Measurements from ENCODE around the gene JADE3. TPM values are rescaled to one million over a fixed set of nuclear protein-coding genes. Genes with fewer than 3 reads are reported as not detected.

The JADE3 gene
- total RNA-seq, 1 experiment from 2014 or later: 48.5 TPM

DNA sequence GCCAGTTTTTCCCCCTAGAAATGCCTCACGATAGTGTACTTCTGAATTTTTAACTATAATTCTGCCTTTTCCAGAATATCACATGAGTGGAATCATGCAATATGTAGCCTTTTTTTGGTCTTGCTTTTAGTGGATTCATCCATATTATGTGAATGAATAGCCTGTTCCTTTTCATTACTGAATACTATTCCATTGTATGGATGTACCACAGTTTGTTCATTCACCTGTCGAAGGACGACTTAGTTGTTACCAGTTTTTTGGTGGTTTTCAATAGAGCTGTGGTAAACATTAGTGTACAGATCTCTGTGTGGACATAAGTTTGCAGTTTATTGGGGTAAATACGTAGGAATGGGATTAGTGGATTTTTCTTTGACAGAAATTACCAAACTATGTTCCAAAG is 8.0 kb downstream of the JADE3 start:
- no peak for TF ChIP-seq EZH2 (IDR thresholded peaks at IDR 0.05; ENCODE audit: borderline replicate concordance, low read depth, low read length, poor library complexity, severe bottlenecking)
- TF ChIP-seq, protein P1, sequence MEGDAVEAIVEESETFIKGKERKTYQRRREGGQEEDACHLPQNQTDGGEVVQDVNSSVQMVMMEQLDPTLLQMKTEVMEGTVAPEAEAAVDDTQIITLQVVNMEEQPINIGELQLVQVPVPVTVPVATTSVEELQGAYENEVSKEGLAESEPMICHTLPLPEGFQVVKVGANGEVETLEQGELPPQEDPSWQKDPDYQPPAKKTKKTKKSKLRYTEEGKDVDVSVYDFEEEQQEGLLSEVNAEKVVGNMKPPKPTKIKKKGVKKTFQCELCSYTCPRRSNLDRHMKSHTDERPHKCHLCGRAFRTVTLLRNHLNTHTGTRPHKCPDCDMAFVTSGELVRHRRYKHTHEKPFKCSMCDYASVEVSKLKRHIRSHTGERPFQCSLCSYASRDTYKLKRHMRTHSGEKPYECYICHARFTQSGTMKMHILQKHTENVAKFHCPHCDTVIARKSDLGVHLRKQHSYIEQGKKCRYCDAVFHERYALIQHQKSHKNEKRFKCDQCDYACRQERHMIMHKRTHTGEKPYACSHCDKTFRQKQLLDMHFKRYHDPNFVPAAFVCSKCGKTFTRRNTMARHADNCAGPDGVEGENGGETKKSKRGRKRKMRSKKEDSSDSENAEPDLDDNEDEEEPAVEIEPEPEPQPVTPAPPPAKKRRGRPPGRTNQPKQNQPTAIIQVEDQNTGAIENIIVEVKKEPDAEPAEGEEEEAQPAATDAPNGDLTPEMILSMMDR (conservative IDR thresholded peaks at IDR 0.05; ENCODE audit: low read depth, low read length): no peak
- H3K27ac ChIP-seq (ENCODE audit: low read depth, low read length, poor library complexity, severe bottlenecking): no peak overlapping the region
- H3K4me1 ChIP-seq (ENCODE audit: insufficient read depth, low read length, poor library complexity, severe bottlenecking): no peaks in the 10 kb centered on the region
- H3K36me3 ChIP-seq (ENCODE audit: insufficient read depth, low read length, poor library complexity, severe bottlenecking): no peaks in the 10 kb centered on the region
- no TSS peak for BruUV-seq (replicated peaks)
- ChIA-PET POLR2A (ENCODE audit: low non-redundant PET) (no interaction called here), CTCF (no interaction called here)
- no peak overlapping the region for H3K4me3 ChIP-seq (ENCODE audit: low read depth, low read length, poor library complexity, severe bottlenecking)
- DNase-seq (ENCODE audit: low spot score): no peak
- intact Hi-C loops (cut with micrococcal nuclease; ENCODE audit: unreplicated experiment): no loop called here
- peaks cover 7% of the 10 kb centered on the region for H3K9me3 ChIP-seq (ENCODE audit: low read depth, low read length, poor library complexity, severe bottlenecking)
- no peaks in the 10 kb centered on the region for H3K27me3 ChIP-seq (replicated peaks; ENCODE audit: insufficient read depth, low read depth, low read length, poor library complexity)

GRCh38 chrX:46922611-46923010 is 10.4 kb downstream of the JADE3 start:
- intact Hi-C loops (cut with micrococcal nuclease; ENCODE audit: unreplicated experiment): no loop called here
- Histone ChIP-seq H3K4me1 (ENCODE audit: insufficient read depth, low read length, poor library complexity, severe bottlenecking) (no peaks in the 10 kb centered on the region), H3K4me3 (ENCODE audit: low read depth, low read length, poor library complexity, severe bottlenecking) (no peak overlapping the region), H3K27me3 (replicated peaks; ENCODE audit: insufficient read depth, low read depth, low read length, poor library complexity) (no peaks in the 10 kb centered on the region), H3K36me3 (ENCODE audit: insufficient read depth, low read length, poor library complexity, severe bottlenecking) (no peaks in the 10 kb centered on the region), H3K27ac (ENCODE audit: low read depth, low read length, poor library complexity, severe bottlenecking) (no peak overlapping the region), H3K9me3 (ENCODE audit: low read depth, low read length, poor library complexity, severe bottlenecking) (peaks cover 7% of the 10 kb centered on the region)
- ChIA-PET CTCF (no interaction called here), POLR2A (ENCODE audit: low non-redundant PET) (no interaction called here)
- DNase-seq (ENCODE audit: low spot score): no peak
- TF ChIP-seq, protein P1 (conservative IDR thresholded peaks at IDR 0.05; ENCODE audit: low read depth, low read length): no peak
- no peak for TF ChIP-seq EZH2 (IDR thresholded peaks at IDR 0.05; ENCODE audit: borderline replicate concordance, low read depth, low read length, poor library complexity, severe bottlenecking)
- BruUV-seq (replicated peaks): no TSS peak

DNA sequence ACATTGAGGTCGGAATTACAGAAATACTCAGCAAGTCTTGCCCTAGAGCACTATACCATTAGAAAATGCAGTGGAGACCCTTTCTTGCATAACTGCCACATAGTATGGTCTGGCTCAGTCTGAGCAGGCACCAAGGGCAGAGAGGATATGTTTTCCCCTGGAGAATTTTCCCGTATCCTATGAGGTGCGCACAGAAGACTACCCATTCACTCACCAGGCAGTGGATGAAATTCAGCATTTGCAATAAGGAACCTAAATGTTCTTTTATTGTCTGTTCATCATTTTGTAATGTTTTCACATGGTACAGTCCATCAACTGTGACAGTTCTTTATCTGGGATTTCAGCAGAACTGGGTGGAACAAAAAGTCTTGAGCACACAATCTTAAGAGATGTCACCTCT is 15.5 kb downstream of the JADE3 start:
- intact Hi-C loops (cut with micrococcal nuclease; ENCODE audit: unreplicated experiment): no loop called here
- Histone ChIP-seq H3K36me3 (ENCODE audit: insufficient read depth, low read length, poor library complexity, severe bottlenecking) (no peaks in the 10 kb centered on the region), H3K27ac (ENCODE audit: low read depth, low read length, poor library complexity, severe bottlenecking) (no peak overlapping the region), H3K4me1 (ENCODE audit: insufficient read depth, low read length, poor library complexity, severe bottlenecking) (peaks cover 7% of the 10 kb centered on the region), H3K4me3 (ENCODE audit: low read depth, low read length, poor library complexity, severe bottlenecking) (no peak overlapping the region), H3K27me3 (replicated peaks; ENCODE audit: insufficient read depth, low read depth, low read length, poor library complexity) (no peaks in the 10 kb centered on the region), H3K9me3 (ENCODE audit: low read depth, low read length, poor library complexity, severe bottlenecking) (no peaks in the 10 kb centered on the region)
- DNase-seq (ENCODE audit: low spot score): no peak
- CTCF ChIA-PET: no interaction called here
- TF ChIP-seq EZH2 (IDR thresholded peaks at IDR 0.05; ENCODE audit: borderline replicate concordance, low read depth, low read length, poor library complexity, severe bottlenecking): no peak
- TF ChIP-seq, protein P1 (conservative IDR thresholded peaks at IDR 0.05; ENCODE audit: low read depth, low read length): no peak
- POLR2A ChIA-PET (ENCODE audit: low non-redundant PET): no interaction called here
- BruUV-seq (replicated peaks): no TSS peak

Data from A673 (cell line).